ENCODE data around the gene MICAL3.

Gene MICAL3

GRCh38 chr22:17761138-17761488 lies 263.2 kb downstream of the MICAL3 start:
- DNase-seq (ENCODE audit: low spot score) = no peak

GRCh38 chr22:17754233-17754925 lies 270.0 kb downstream of the MICAL3 start:
- DNase-seq (ENCODE audit: low spot score) = no peak

GRCh38 chr22:17753401-17753989 lies 270.9 kb downstream of the MICAL3 start:
- no peak for DNase-seq (ENCODE audit: low spot score)

- DNase-seq (ENCODE audit: low spot score) = no peak
Observed at GRCh38 chr22:17751596-17751995, 272.8 kb downstream of the MICAL3 start.

GRCh38 chr22:17749605-17750395 lies 274.6 kb downstream of the MICAL3 start:
- no peak for DNase-seq (ENCODE audit: low spot score)

GRCh38 chr22:17748555-17749353 lies 275.6 kb downstream of the MICAL3 start:
- no peak for DNase-seq (ENCODE audit: low spot score)

- no peak for DNase-seq (ENCODE audit: low spot score)
Observed at GRCh38 chr22:17746916-17747315, 277.4 kb downstream of the MICAL3 start.

GRCh38 chr22:17744430-17744829 lies 279.9 kb downstream of the MICAL3 start:
- DNase-seq (ENCODE audit: low spot score) = no peak

GRCh38 chr22:17743661-17744411 lies 280.5 kb downstream of the MICAL3 start:
- DNase-seq (ENCODE audit: low spot score) = no peak

GRCh38 chr22:17742527-17742902 lies 281.8 kb downstream of the MICAL3 start:
- peak; percentile 74 for DNase-seq (ENCODE audit: low spot score)

- no peak for DNase-seq (ENCODE audit: low spot score)
Observed at GRCh38 chr22:17741866-17742526, 282.4 kb downstream of the MICAL3 start.

GRCh38 chr22:17739196-17739975 lies 285.0 kb downstream of the MICAL3 start:
- DNase-seq (ENCODE audit: low spot score) = no peak

- DNase-seq (ENCODE audit: low spot score) = no peak
Observed at GRCh38 chr22:17738386-17739128, 285.8 kb downstream of the MICAL3 start.

Data from Ammon's horn (tissue), 1 donor.